HG02938 (cell line): Measurements from ENCODE around the gene UTP3.
"Not testable (repeated sequence)": the region's sequence is repeated elsewhere in the genome, so short reads cannot be mapped to it uniquely, and the experiment has no call there.

Experiments
- ATAC-seq: cut with Tn5 transposase; IDR thresholded peaks from one replicate; pipeline ENCODE4 v1.9.1; 2021; ENCODE audit warnings: mild to moderate bottlenecking, moderate library complexity; ENCODE audit not compliant: unreplicated experiment

UTP3 gene

GRCh38 chr4:70714079-70714887 is 26.0 kb downstream of the UTP3 start:
- ATAC-seq: peak; percentile 62

- ATAC-seq: no peak
These were observed 26.8 kb downstream of the UTP3 start for GRCh38 chr4:70715097-70715496.

GRCh38 chr4:70718811-70719604 is 30.7 kb downstream of the UTP3 start:
- ATAC-seq: no peak

GRCh38 chr4:70721747-70722146 is 33.4 kb downstream of the UTP3 start, which contains the start of gene RUFY3:
TSS of gene RUFY3 (plus strand) at chr4:70721964. CDS start at chr4:70722574, 610 bp downstream.
- no peak for ATAC-seq

- no peak for ATAC-seq
These were observed 34.0 kb downstream of the UTP3 start for GRCh38 chr4:70722199-70722791.

- no peak for ATAC-seq
These were observed 36.1 kb downstream of the UTP3 start for GRCh38 chr4:70724463-70724862.

GRCh38 chr4:70725633-70726032 is 37.3 kb downstream of the UTP3 start:
- ATAC-seq: no peak

GRCh38 chr4:70726515-70726914 is 38.2 kb downstream of the UTP3 start:
- not testable (repeated sequence) for ATAC-seq

- no peak for ATAC-seq
These were observed 39.8 kb downstream of the UTP3 start for GRCh38 chr4:70728091-70728490.

- not testable (repeated sequence) for ATAC-seq
These were observed 44.5 kb downstream of the UTP3 start for GRCh38 chr4:70732878-70733277.

- peak; percentile 81 for ATAC-seq
These were observed 46.0 kb downstream of the UTP3 start for GRCh38 chr4:70734168-70734954.

GRCh38 chr4:70734971-70735370 is 46.6 kb downstream of the UTP3 start:
- peak; percentile 14 for ATAC-seq

- not testable (repeated sequence) for ATAC-seq
These were observed 47.6 kb downstream of the UTP3 start for GRCh38 chr4:70735915-70736314.

GRCh38 chr4:70737006-70737405 is 48.7 kb downstream of the UTP3 start:
- no peak for ATAC-seq

- ATAC-seq: no peak
These were observed 49.1 kb downstream of the UTP3 start for GRCh38 chr4:70737409-70737808.

GRCh38 chr4:70739496-70740337 is 51.4 kb downstream of the UTP3 start:
- ATAC-seq: no peak
